Psoas muscle (tissue), 8 donors: ENCODE measurements around the gene CERS3. TPM values are rescaled to one million over a fixed set of nuclear protein-coding genes. Genes with fewer than 3 reads are reported as not detected.

Experiments used
- ATAC-seq, 4 donors: fragments of 200-7000 bp; cut with Tn5 transposase; one replicate each; pipeline ENCODE4 v1.9.1; 2020; ENCODE audit warnings: moderate library complexity in 3 of 4, mild to moderate bottlenecking in 2 of 4
- DNase-seq, 2 donors: peaks; one replicate each; pipeline ENCODE4 v3.0.0-alpha.2; 2020
- H3K27ac ChIP-seq: fragments of 200-600 bp; one replicate; pipeline ENCODE4 v1.8.0; 2022
- H3K27me3 ChIP-seq, 3 donors: fragments of 200-600 bp in 1 of 3; one replicate each; pipeline versions ENCODE4 v1.6.1 to v1.8.0; 2013 to 2022; ENCODE audit warnings: low read length in 2 of 3, mild to moderate bottlenecking in 2 of 3, moderate library complexity in 1 of 3; ENCODE audit not compliant: insufficient read depth in 3 of 3
- H3K36me3 ChIP-seq, 2 donors: fragments of 200-600 bp in 1 of 2; one replicate each; pipeline versions ENCODE4 v1.6.1 to v1.8.0; 2013 to 2022; ENCODE audit warnings: low read depth in 1 of 2, mild to moderate bottlenecking in 1 of 2, moderate library complexity in 1 of 2; ENCODE audit not compliant: insufficient read depth in 1 of 2
- H3K4me1 ChIP-seq: fragments of 200-600 bp; one replicate; pipeline ENCODE4 v1.8.0; 2022
- H3K4me3 ChIP-seq: fragments of 200-600 bp; one replicate; pipeline ENCODE4 v1.8.0; 2022; ENCODE audit warnings: mild to moderate bottlenecking
- H3K9me3 ChIP-seq: fragments of 200-600 bp; one replicate; pipeline ENCODE4 v1.8.0; 2022
- CTCF ChIP-seq: fragments of 200-600 bp; IDR thresholded peaks from one replicate; pipeline ENCODE4 v1.8.0; 2022; ENCODE audit warnings: antibody characterized with exemption
- WGBS, 3 donors: extraction: QIAGEN DNeasy Blood & Tissue Kit; methylation state at CpG; one replicate each; pipeline versions ENCODE4 v1.1.6 to v1.1.7; 2013; 5-methylcytosine and 5-hydroxymethylcytosine counted together
- intact Hi-C, 2 donors: fragments of 100-400 bp; cut with DNase I; formaldehyde crosslinking; loops; one replicate each; pipeline versions ENCODE4 v1.11.0 to v1.14.2; 2022
- long read RNA-seq, 2 donors: library from polyadenylated mRNA; unstranded; transcript quantifications; one replicate each; pipeline ENCODE4 v2.0.0, GENCODE V29; 2021
- polyA plus RNA-seq, 3 donors: library from polyadenylated mRNA; stranded (reverse); fragments of 200-250 nt; gene quantifications; one replicate each; pipeline ENCODE4 v1.2.3, GENCODE V29; 2013
- total RNA-seq, 4 donors: library from RNA; stranded (reverse); fragmentation: NEBNext Ultra II Directional in 2 of 4; extraction: Animal tissue kit (Norgen Biotek cat#: 25700) in 2 of 4; gene quantifications; one replicate each; pipeline versions ENCODE4 v1.2.1 to v1.2.4, GENCODE V29; 2021 to 2023
- donor health status: healthy with polysubstance abuse.
- donor health status: DM: no; HTN: no; CAD: no; lungs with moderate emphysema.
- donor health status: Bipolar disorder and iron deficiency.
- donor health status: healthy.
- donor health status: DM: yes; HTN: yes; CAD: no.
- donor health status: DM: no; HTN: no; CAD: no.
- donor health status: DM: no; HTN: no; CAD: no.
- donor health status: DM: yes; HTN: yes; CAD: no.

The CERS3 gene
- total RNA-seq (under 1 TPM in 2 of 4 donors, not detected in 2; 0.28 to 0.49 TPM), polyA plus RNA-seq (under 1 TPM; 0.05 to 0.15 (median 0.08) TPM)
- long read RNA-seq, donor 1 = 0 reads
- long read RNA-seq, donor 2 = 0 reads

DNA sequence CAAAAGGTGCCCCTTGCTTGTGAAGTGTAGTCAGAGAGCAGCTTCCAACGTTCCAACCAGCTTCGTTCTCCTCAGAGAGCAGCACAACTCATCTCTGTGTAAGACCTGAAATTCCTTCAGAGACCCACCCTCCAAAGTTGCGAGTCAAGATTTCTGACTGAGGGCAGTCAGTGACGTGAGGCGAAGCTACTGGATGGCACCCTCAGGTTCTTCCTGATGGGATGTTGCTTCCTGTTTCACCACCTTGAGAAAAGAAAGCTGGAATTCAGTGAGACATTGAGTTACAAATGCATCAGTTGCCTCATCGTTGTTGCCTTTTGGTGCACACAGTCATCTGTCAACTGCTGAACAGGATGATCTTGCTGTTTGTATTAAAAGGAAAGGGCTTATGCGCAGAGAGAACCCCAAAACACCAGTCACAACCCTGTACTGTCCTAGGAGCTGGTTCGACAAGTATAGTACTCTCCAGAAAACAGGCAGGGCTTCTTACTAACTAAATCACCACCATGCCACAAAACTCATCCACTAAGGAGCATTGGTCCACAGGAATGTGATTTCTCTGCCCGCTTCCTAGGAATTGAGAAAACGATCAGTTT, at the start of gene CERS3:
TSS of gene CERS3 (minus strand) at position 118 of the 596 bp plus-strand sequence. CDS start 27,101 bp downstream, outside the sequence.
- DNase-seq = no peak
- TF ChIP-seq CTCF = no peak
- H3K36me3 ChIP-seq = no peaks in the 10 kb centered on the region
- intact Hi-C loops = no loop called here
- H3K4me1 ChIP-seq = peaks cover 19% of the 10 kb centered on the region
- no peak within 1 kb of the TSS for H3K27ac ChIP-seq
- 86 to 92% (median 89%) methylated on average over 10 of the region's 10 CpGs for WGBS, 3 donors
- H3K4me3 ChIP-seq = no peak within 1 kb of the TSS
- H3K9me3 ChIP-seq = no peaks in the 10 kb centered on the region
- ATAC-seq = no peak
- peaks cover 0 to 4% (median 0%) of the 10 kb centered on the region in 3 donors for H3K27me3 ChIP-seq

GRCh38 chr15:100573526-100573925, 44.8 kb upstream of the CERS3 start:
- TF ChIP-seq CTCF = no peak
- H3K27me3 ChIP-seq = no peaks in the 10 kb centered on the region
- H3K4me3 ChIP-seq = no peak overlapping the region
- ATAC-seq (no peak), DNase-seq (no peak)
- intact Hi-C loops = loop anchor here (2.0 to 5.0 kb wide), 2 partner anchors 223 to 226 kb away; no protein-coding TSS in a partner anchor
- peaks cover 10% of the 10 kb centered on the region for H3K4me1 ChIP-seq
- H3K9me3 ChIP-seq = no peaks in the 10 kb centered on the region
- no peak overlapping the region for H3K27ac ChIP-seq
- H3K36me3 ChIP-seq = peaks cover 0 to 46% of the 10 kb centered on the region in 2 donors
- WGBS, 3 donors = 88 to 93% (median 88%) methylated on average over 4 of the region's 4 CpGs

DNA sequence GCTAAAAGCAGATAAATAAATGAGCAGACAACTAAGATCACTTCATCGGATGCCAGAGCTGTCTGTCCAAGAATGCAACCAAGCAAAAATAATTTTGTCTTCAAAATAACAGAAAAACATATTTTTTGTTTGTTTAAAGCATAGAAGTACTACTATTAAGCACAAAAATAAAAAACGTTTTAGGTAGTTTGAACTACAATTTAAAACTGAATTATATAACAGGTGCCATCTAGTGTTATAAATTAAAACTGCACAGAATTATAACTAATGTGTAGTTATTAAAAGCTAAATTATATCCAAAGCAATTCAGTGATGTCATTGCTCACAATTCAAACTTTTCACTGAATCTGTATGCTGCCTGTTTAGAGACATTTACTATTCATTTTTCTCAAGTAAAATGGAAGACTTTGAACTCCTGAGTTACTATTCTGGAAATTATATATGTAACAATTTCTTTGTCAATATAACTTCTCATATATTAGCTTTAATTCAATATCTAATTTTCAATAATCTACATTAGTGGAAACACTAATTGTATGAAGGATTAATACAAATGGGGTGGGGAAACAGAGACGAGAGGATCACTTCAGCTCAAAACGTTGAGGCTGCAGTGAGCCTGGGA, 43.7 kb upstream of the CERS3 start:
- Histone ChIP-seq H3K9me3 (no peaks in the 10 kb centered on the region), H3K4me1 (peaks cover 10% of the 10 kb centered on the region), H3K27ac (no peak overlapping the region), H3K27me3 (no peaks in the 10 kb centered on the region), H3K36me3 (peaks cover 0 to 46% of the 10 kb centered on the region in 2 donors), H3K4me3 (no peak overlapping the region)
- 61 to 66% (median 62%) methylated on average over 4 of the region's 4 CpGs for WGBS, 3 donors
- TF ChIP-seq CTCF = peak; percentile 71
- intact Hi-C loops = loop anchor here (2.0 to 5.0 kb wide), 2 partner anchors 222 to 225 kb away; no protein-coding TSS in a partner anchor
- peak in 3 of 4 donors; percentile 25 to 69 (median 54) for ATAC-seq
- DNase-seq = no peak

DNA sequence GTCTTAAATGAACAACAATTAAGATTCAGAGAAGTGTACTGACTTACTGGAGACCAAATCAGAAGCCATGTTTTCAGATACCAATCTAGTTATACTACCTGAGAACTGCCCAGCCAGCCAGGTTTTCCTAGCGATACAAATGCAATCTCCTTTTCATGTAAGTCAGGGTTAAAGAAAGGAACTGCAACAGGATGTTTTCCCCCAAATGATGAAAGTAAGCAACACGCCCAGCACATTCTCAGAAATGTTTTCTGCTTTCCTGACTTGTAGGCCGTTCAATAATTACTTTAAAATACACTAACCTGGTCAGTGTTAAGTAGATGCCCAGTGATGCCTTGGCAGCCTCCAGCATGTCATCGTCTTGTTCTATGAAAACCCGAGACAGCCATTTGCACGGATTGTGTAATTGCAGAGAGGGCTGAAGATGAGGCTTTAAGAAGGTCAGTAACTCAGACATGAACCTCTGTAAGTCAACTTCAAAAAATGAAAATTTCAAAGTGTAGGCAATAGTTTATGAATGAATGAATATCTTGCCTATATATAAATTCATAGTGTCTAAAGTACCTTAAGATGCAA, 42.9 kb upstream of the CERS3 start:
- intact Hi-C loops = loop anchor here (2.0 to 5.0 kb wide), 2 partner anchors 221 to 224 kb away; no protein-coding TSS in a partner anchor
- Histone ChIP-seq H3K36me3 (peaks cover 0 to 46% of the 10 kb centered on the region in 2 donors), H3K27me3 (no peaks in the 10 kb centered on the region), H3K27ac (no peak overlapping the region), H3K9me3 (no peaks in the 10 kb centered on the region), H3K4me1 (peaks cover 10% of the 10 kb centered on the region), H3K4me3 (no peak overlapping the region)
- 76 to 86% (median 81%) methylated on average over 6 of the region's 6 CpGs for WGBS, 3 donors
- TF ChIP-seq CTCF = no peak
- DNase-seq = no peak
- peak in 1 of 4 donors; percentile 52 for ATAC-seq
